H9 (cell line): ENCODE results near the gene TAS2R1. TPM values are rescaled to one million over a fixed set of nuclear protein-coding genes. Genes with fewer than 3 reads are reported as not detected.
A peak's percentile ranks its signal among the peaks of the same experiment; 100 is the strongest.

ENCODE experiments used
- DNase-seq: peaks from one replicate; pipeline ENCODE4 v3.0.0-alpha.2; 2017
- H2AFZ ChIP-seq: one replicate; pipeline ENCODE4 v1.6.1; 2013; ENCODE audit warnings: mild to moderate bottlenecking, low read length, control low read depth, moderate library complexity
- H2AK5ac ChIP-seq: 2 replicates; pipeline ENCODE4 v1.6.1; 2013; ENCODE audit warnings: low read length, control low read depth, mixed read lengths; ENCODE audit not compliant: insufficient read length
- H2BK120ac ChIP-seq: one replicate; pipeline ENCODE4 v1.6.1; 2013; ENCODE audit warnings: low read depth, mild to moderate bottlenecking, low read length, control low read depth, inconsistent platforms; ENCODE audit not compliant: poor library complexity, severe bottlenecking
- H2BK12ac ChIP-seq: 2 replicates; pipeline ENCODE4 v1.6.1; 2013; ENCODE audit warnings: low read length, control low read depth, mixed read lengths, low read depth; ENCODE audit not compliant: insufficient read length
- H2BK15ac ChIP-seq: 2 replicates; pipeline ENCODE4 v1.6.1; 2013; ENCODE audit warnings: low read depth, low read length, control low read depth
- H2BK20ac ChIP-seq: one replicate; pipeline ENCODE4 v1.6.1; 2013; ENCODE audit warnings: low read depth, mild to moderate bottlenecking, low read length, control low read depth, inconsistent platforms; ENCODE audit not compliant: poor library complexity, severe bottlenecking
- H2BK5ac ChIP-seq: 2 replicates; pipeline ENCODE4 v1.6.1; 2013; ENCODE audit warnings: low read length, control low read depth, mixed read lengths; ENCODE audit not compliant: insufficient read length
- H3K14ac ChIP-seq: 2 replicates; pipeline ENCODE4 v1.6.1; 2013; ENCODE audit warnings: low read length, control low read depth; ENCODE audit not compliant: insufficient read depth
- H3K18ac ChIP-seq: 2 replicates; pipeline ENCODE4 v1.6.1; 2013; ENCODE audit warnings: low read depth, mild to moderate bottlenecking, mixed read lengths, low read length, control low read depth; ENCODE audit not compliant: insufficient read length
- H3K23ac ChIP-seq: 2 replicates; pipeline ENCODE4 v1.6.1; 2013; ENCODE audit warnings: low read length, control low read depth, mixed read lengths, low read depth; ENCODE audit not compliant: insufficient read length
- H3K23me2 ChIP-seq: 2 replicates; pipeline ENCODE4 v1.6.1; 2013; ENCODE audit warnings: low read depth, mild to moderate bottlenecking, mixed read lengths, low read length, control low read depth; ENCODE audit not compliant: insufficient read length, poor library complexity, severe bottlenecking
- H3K27ac ChIP-seq: 2 replicates; pipeline ENCODE4 v1.5.1; 2013; ENCODE audit warnings: low read length, control low read depth, mixed read lengths, low read depth; ENCODE audit not compliant: insufficient read length
- H3K27me3 ChIP-seq: 2 replicates; pipeline ENCODE4 v1.6.1; 2013; ENCODE audit warnings: low read length, control low read depth, inconsistent platforms; ENCODE audit not compliant: insufficient read depth
- H3K4ac ChIP-seq: 2 replicates; pipeline ENCODE4 v1.6.1; 2013; ENCODE audit warnings: low read depth, mild to moderate bottlenecking, control low read depth, inconsistent platforms, low read length, moderate library complexity
- H3K4me1 ChIP-seq: 2 replicates; pipeline ENCODE4 v1.6.1; 2013; ENCODE audit warnings: low read length, control low read depth, inconsistent platforms; ENCODE audit not compliant: insufficient read depth
- H3K4me2 ChIP-seq: 2 replicates; pipeline ENCODE4 v1.6.1; 2013; ENCODE audit warnings: low read length, control low read depth, mixed read lengths; ENCODE audit not compliant: insufficient read length, insufficient read depth
- H3K56ac ChIP-seq: 2 replicates; pipeline ENCODE4 v1.6.1; 2013; ENCODE audit warnings: low read depth, mild to moderate bottlenecking, mixed read lengths, low read length, control low read depth; ENCODE audit not compliant: insufficient read length
- H3K79me1 ChIP-seq: 2 replicates; pipeline ENCODE4 v1.6.1; 2013; ENCODE audit warnings: low read depth, mild to moderate bottlenecking, moderate library complexity, low read length, control low read depth, inconsistent platforms; ENCODE audit not compliant: insufficient read depth, poor library complexity, severe bottlenecking
- H3K79me2 ChIP-seq: 2 replicates; pipeline ENCODE4 v1.6.1; 2013; ENCODE audit warnings: low read length, control low read depth, inconsistent platforms; ENCODE audit not compliant: insufficient read depth
- H3K9ac ChIP-seq: 2 replicates; pipeline ENCODE4 v1.6.1; 2013; ENCODE audit warnings: low read length, control low read depth, mixed read lengths; ENCODE audit not compliant: insufficient read length; ENCODE audit errors: extremely low read depth
- H3K9me3 ChIP-seq: one replicate; pipeline ENCODE4 v1.6.1; 2013; ENCODE audit warnings: low read depth, low read length, inconsistent platforms; ENCODE audit not compliant: control insufficient read depth
- H3T11ph ChIP-seq: one replicate; pipeline ENCODE4 v1.6.1; 2013; ENCODE audit warnings: mild to moderate bottlenecking, low read length, control low read depth, inconsistent platforms
- H4K20me1 ChIP-seq: one replicate; pipeline ENCODE4 v1.6.1; 2013; ENCODE audit not compliant: control insufficient read depth, insufficient read length, insufficient read depth
- H4K5ac ChIP-seq: 2 replicates; pipeline ENCODE4 v1.6.1; 2013; ENCODE audit warnings: low read depth, mild to moderate bottlenecking, mixed read lengths, low read length, control low read depth; ENCODE audit not compliant: insufficient read length
- H4K8ac ChIP-seq: replicated peaks from 2 replicates; pipeline ENCODE4 v1.6.1; 2013; ENCODE audit warnings: low read length, control low read depth, mixed read lengths, low read depth; ENCODE audit not compliant: insufficient read length
- H4K91ac ChIP-seq: 2 replicates; pipeline ENCODE4 v1.6.1; 2013; ENCODE audit warnings: low read depth, mild to moderate bottlenecking, moderate library complexity, mixed read lengths, low read length, control low read depth; ENCODE audit not compliant: insufficient read length
- H3K27ac Mint-ChIP-seq, 3 experiments: 2 replicates in 2 of 3; 3 replicates in 1 of 3; pipeline ENCODE4 v1.8.0; 2020 to 2021; ENCODE audit warnings: mixed read lengths in 3 of 3, mild to moderate bottlenecking in 1 of 3, moderate library complexity in 1 of 3
- H3K27me3 Mint-ChIP-seq: 2 replicates; pipeline ENCODE4 v1.8.0; 2021; ENCODE audit warnings: low read depth, mild to moderate bottlenecking, moderate library complexity, mixed read lengths
- H3K36me3 Mint-ChIP-seq, 3 experiments: 2 replicates in 2 of 3; 3 replicates in 1 of 3; pipeline ENCODE4 v1.8.0; 2020 to 2021; ENCODE audit warnings: low read depth in 3 of 3, mixed read lengths in 3 of 3; ENCODE audit not compliant: insufficient read depth in 1 of 3
- H3K4me1 Mint-ChIP-seq, 2 experiments: 2 replicates each; pipeline ENCODE4 v1.8.0; 2020; ENCODE audit warnings: mixed read lengths in 2 of 2
- H3K4me3 Mint-ChIP-seq, 2 experiments: 2 replicates in 1 of 2; 3 replicates in 1 of 2; pipeline ENCODE4 v1.8.0; 2020 to 2021; ENCODE audit warnings: mild to moderate bottlenecking in 2 of 2, mixed read lengths in 2 of 2, moderate library complexity in 1 of 2
- H3K9me3 Mint-ChIP-seq, 2 experiments: 2 replicates in 1 of 2; 3 replicates in 1 of 2; pipeline ENCODE4 v1.8.0; 2020; ENCODE audit warnings: mild to moderate bottlenecking in 2 of 2, mixed read lengths in 2 of 2, moderate library complexity in 1 of 2
- CTCF ChIP-seq: fragments of 200-600 bp; sonication (generic); conservative IDR thresholded peaks from 3 replicates; pipeline ENCODE4 v1.8.0; 2021; ENCODE audit warnings: antibody characterized with exemption, mild to moderate bottlenecking
- WGBS: extraction: QIAGEN DNeasy Blood & Tissue Kit; methylation state at CpG from one replicate; pipeline ENCODE4 v1.1.7; 2013; ENCODE audit warnings: missing lambda C conversion rate, low lambda C conversion rate, mixed read lengths; ENCODE audit not compliant: insufficient read length; ENCODE audit errors: extremely low coverage; 5-methylcytosine and 5-hydroxymethylcytosine counted together
- total RNA-seq: library from RNA; stranded (reverse); gene quantifications from 2 replicates; pipeline ENCODE4 v1.2.1, GENCODE V29; 2021

The TAS2R1 gene
- total RNA-seq, 1 experiment from 2014 or later = not detected

GRCh38 chr5:9601055-9601739 is 29.0 kb downstream of the TAS2R1 start:
- Histone ChIP-seq H3K23me2 (no peaks in the 10 kb centered on the region), H3K27me3 (no peaks in the 10 kb centered on the region), H3K79me2 (no peaks in the 10 kb centered on the region), H3K18ac (no peak overlapping the region), H4K5ac (no peak overlapping the region), H3K23ac (no peak overlapping the region), H3K27ac (no peak overlapping the region), H3K4ac (no peak overlapping the region), H3K56ac (no peak overlapping the region), H4K8ac (no peak overlapping the region), H3K4me2 (no peak overlapping the region), H3K9me3 (no peaks in the 10 kb centered on the region), H3K14ac (no peak overlapping the region), H4K91ac (no peak overlapping the region), H2BK20ac (no peak overlapping the region), H2AK5ac (no peak overlapping the region), H2BK12ac (no peak overlapping the region), H2BK120ac (no peak overlapping the region), H2BK15ac (no peak overlapping the region), H3T11ph (no peak overlapping the region), H3K4me1 (peaks cover 2% of the 10 kb centered on the region; the same call in 1 of the 2 replicates), H3K9ac (no peak overlapping the region), H3K79me1 (no peaks in the 10 kb centered on the region), H2BK5ac (no peak overlapping the region), H4K20me1 (no peaks in the 10 kb centered on the region), H2AFZ (no peak overlapping the region)
- DNase-seq = no peak
- TF ChIP-seq CTCF = no peak
- Mint-ChIP-seq H3K9me3 (no peaks in the 10 kb centered on the region; a peak in 1 of 5 replicates), H3K27ac (peak overlapping the region in 2 of 3 experiments; percentile 5 to 10; a peak in 2 of 7 replicates), H3K4me3 (no peak overlapping the region), H3K27me3 (no peaks in the 10 kb centered on the region; the same call in 1 of the 2 replicates), H3K4me1 (peaks cover 22 to 40% of the 10 kb centered on the region in 2 experiments), H3K36me3 (no peaks in the 10 kb centered on the region)
- WGBS = no CpG with 5 or more reads among the region's 7 CpGs
